Sciatic nerve (tissue), 2 donors: Measurements from ENCODE around the gene FAT1. TPM values are rescaled to one million over a fixed set of nuclear protein-coding genes. Genes with fewer than 3 reads are reported as not detected.

ENCODE experiments used
- ATAC-seq: fragments of 200-7000 bp; cut with Tn5 transposase; one replicate; pipeline ENCODE4 v1.9.1; 2020; ENCODE audit warnings: mild to moderate bottlenecking, moderate library complexity
- DNase-seq: peaks from one replicate; pipeline ENCODE4 v3.0.0-alpha.2; 2020; ENCODE audit warnings: low spot score
- intact Hi-C: fragments of 100-400 bp; cut with DNase I; formaldehyde crosslinking; loops from one replicate; pipeline ENCODE4 v1.14.2; 2022
- total RNA-seq: library from RNA; stranded (reverse); fragmentation: NEBNext Ultra II Directional; extraction: Animal tissue kit (Norgen Biotek cat#: 25700); gene quantifications from one replicate; pipeline ENCODE4 v1.2.1, GENCODE V29; 2021
- donor health status: DM: no; HTN: no; CAD: no.
- donor health status: DM: no; HTN: no; CAD: no.

Gene FAT1
- total RNA-seq, 1 donor from 2014 or later = 151 TPM

DNA sequence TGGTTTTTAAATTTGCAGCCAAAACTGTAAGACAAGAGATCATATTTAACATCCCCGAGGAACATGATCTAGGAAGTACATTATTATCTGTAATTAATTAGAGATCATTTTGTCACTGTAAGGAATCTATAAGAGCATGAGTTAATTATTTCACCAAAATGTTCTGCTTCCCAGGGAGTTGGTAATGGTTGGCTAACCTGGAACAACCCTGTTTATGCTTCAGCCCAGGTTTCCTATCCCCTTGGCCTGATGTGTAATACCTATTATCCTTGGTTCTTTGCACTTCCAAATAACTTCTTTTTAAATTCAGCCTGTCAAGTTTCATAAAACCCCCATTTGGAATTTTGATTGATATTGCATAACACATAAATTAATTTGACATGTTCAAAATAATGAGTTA, 161.9 kb downstream of the FAT1 start:
- ATAC-seq = no peak
- intact Hi-C loops = no loop called here

DNA sequence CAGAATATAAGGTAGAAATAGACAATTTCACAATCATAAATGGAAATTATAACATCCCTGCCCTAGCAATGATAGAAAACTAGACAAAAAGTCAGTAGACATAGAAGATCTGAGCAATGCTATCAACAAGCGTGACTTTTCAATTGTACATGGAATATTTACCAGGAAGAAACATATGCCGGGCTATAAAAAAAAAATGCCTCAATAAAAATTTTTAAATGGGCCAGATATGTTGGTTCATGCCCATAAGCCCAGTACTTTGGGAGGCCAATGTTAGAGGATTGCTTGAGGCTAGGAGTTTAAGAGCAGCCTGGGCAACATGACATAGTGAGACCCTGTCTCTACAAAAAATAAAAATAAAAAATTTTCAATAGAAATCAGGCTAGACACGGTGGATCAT, 163.0 kb downstream of the FAT1 start:
- ATAC-seq = no peak
- no peak for DNase-seq
- intact Hi-C loops = no loop called here

More for the DNA sequence above, 161.9 kb downstream of the FAT1 start:
- no peak for DNase-seq

DNA sequence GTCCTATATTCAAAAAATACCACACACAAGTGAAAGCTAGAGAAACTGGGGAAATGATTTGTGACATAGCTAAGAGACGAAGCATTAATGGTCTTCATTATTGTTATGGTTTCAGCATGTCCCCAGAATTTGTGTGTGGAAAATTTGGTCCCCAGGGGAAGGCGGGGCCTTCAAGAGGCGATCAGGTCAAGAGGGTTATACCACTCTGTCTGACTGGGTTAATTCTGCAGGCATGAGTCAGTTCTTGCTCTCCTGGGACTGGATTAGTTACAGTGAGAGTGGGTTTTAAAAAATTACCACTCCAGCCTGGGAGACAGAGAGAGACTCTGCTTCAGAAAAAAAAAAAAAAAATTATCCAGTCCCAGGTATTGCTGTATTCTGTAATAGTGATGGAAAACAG, 166.2 kb downstream of the FAT1 start:
- DNase-seq = no peak
- intact Hi-C loops = no loop called here
- ATAC-seq = no peak

DNA sequence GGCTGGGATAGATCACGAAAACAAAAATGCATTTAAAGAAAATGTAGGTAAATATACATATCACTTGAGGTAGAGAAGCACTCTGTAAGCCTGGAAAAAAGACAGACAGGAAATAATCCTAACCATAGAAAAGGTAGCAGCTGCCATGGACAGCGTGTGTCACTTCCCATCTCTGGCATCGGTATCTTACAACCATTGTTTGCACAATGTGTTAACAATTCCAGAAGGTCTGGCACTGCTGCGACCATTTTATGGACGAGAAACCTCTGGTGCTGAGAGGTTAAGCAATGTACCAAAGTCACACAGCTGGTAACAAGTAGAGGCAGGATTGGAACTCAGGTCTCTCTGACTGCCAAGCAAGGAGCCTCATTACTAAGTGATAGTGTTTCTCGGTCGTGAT, 166.6 kb downstream of the FAT1 start:
- intact Hi-C loops = no loop called here
- ATAC-seq (no peak), DNase-seq (no peak)

DNA sequence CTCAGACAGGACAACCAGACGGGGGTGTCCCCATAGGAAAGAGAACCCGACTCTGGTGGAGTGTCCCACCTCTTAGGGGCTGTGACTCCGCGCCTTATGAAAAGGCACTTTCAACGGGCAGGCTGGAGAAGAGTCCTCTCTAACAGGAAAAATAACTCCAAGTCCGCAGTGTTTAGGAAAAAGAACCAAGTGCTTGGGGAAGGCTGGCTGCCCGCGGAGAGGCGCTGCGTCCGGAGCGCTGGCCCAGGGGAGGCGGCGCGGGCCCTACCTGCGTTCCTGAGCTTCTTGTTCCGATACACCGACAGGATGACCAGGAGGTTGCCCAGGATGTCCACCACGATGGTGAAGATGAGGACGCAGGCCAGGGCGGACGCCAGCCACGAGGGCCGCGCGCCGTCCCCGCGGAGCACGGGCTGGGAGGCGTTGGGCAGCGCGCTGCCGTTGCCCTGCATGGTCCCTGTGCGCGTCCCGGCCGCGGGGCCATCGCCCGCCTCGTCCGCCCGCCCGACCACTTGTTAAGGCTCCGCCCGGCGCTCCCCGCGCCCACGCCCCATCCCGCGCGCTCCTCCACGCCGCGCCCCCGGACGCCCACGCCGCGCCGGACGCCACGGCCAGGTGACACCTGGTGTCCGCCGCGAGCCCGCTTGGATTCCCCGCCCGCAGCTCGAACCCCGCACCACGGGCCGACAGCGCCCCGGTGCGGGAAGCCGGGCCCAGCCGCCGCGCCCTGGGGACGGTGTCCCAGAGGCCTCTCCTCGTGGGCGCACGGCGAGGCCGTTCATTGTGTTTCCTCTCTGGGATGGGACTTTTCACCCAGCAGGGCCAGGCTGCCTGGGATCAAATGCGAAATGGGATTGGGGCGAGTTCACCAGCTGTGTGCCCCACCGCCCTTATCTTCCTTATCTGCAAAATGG, 168.5 kb downstream of the FAT1 start, which contains the start of gene MTNR1A:
TSS of gene MTNR1A (minus strand) at position 654 of the 914 bp plus-strand sequence. CDS start at position 452, 202 bp downstream.
- no peak for DNase-seq
- intact Hi-C loops = no loop called here
- ATAC-seq = no peak

DNA sequence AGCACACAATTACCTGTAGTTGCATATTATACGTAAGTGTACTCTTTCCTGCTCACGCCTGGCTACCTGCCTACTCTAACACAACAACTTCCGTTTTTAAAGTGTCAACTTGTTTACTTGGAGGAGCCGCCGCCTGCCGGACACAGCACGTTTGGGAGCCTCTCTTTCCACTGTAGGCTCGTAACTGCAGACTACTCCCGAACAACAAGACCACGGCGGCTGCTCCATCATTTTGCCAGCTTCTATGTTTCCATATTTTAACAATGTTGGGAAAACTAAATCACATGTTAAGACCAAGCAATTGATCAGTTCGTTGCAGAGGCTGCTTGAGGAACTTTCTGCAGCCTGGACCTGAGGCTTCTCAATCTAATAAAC, 169.1 kb downstream of the FAT1 start:
- no peak for DNase-seq
- no peak for ATAC-seq
- intact Hi-C loops = no loop called here

DNA sequence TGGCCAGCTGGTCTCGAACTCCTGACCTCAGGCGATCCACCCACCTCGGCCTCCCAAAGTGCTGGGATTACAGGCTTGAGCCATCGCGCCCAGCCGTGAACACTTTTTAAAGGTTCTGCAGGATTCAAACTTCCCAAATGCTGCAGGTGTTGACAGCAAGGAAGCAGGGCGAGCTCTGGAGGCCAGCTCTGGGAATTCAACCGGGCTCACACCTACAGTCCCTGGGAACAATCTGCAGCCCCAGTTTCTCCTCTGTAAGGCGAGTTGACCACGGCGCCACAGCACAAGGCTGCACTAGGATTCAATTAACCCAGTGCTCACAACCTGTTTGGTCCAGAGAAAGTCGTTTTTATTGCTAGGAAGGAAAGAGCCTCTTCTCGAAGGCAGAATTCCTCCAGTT, 169.9 kb downstream of the FAT1 start:
- ATAC-seq (no peak), DNase-seq (no peak)
- intact Hi-C loops = no loop called here

DNA sequence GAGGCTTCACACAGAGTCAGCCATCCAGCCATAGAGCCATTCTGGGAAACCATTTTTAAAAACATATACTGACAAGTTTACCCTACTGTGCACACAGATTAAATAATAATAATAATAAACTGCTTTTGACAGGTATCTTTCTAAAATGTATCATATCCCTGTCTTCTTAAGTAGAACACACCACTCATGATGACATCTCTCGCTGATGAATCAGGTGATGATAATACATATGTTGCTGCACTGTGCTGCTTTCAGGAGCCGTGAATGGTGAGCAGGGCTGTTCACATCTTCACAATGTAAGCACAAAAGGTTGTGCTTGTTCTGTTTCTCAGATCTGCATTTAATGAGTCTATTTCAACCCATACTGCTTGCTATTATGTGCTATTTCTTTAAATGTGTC, 171.8 kb downstream of the FAT1 start:
- DNase-seq (no peak), ATAC-seq (no peak)
- intact Hi-C loops = no loop called here

DNA sequence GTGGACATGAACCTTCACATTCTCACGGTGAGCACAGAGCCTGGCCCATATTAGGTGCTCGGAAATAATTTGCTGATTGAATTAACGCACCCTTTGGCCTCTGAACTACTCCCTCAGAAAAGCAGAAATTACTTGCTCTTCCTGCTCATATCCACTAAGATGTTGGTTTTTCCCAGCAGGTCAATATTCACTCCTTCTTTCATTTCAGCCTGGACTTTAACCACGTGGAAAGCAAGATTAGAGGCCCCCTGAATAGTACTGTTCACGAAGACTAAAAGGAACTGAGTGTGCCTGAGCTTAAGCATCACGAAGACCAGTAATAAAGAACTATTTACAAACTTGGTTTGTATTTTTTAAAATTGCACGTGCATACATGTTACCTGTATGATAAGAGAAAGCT, 178.2 kb downstream of the FAT1 start:
- no peak for DNase-seq
- ATAC-seq = no peak
- intact Hi-C loops = no loop called here

DNA sequence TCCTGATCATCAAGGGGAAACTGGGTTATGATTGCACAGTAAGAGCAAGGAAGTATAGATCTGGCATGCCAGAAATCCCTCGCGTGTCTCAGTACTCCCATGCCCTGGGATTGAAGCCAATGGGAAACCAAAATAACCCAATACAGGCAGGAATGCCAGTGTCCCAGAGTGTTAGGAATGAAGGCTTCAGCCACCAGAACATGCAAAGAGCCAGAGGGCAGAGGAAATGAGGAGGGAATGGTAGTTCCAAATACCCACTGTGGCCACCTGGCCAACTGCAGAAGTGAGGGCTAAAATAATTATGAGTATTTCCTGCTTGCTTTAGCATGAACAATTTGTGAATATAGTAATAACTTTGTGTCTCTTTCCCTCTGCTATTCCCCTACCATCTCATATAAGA, 180.4 kb downstream of the FAT1 start:
- ATAC-seq (no peak), DNase-seq (no peak)
- intact Hi-C loops = no loop called here

DNA sequence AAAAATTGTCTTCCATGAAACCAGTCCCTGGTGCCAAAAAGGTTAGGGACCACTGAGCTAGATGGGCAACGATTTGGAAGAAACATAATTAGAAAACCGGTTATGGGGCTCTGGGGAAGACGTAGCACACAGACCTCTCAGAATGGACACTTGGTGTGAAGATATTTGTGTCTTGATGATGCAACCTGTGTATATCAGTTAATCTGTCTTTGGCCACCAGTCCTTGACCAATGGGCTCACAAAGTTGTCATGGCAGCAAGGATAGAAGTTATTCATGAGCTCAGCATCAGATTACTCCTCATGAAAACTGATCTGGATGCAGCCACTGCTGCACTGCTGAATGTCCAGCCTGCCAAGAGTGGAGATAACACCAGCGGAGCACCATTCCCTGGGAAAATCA, 181.9 kb downstream of the FAT1 start:
- intact Hi-C loops = no loop called here
- DNase-seq = no peak
- no peak for ATAC-seq

DNA sequence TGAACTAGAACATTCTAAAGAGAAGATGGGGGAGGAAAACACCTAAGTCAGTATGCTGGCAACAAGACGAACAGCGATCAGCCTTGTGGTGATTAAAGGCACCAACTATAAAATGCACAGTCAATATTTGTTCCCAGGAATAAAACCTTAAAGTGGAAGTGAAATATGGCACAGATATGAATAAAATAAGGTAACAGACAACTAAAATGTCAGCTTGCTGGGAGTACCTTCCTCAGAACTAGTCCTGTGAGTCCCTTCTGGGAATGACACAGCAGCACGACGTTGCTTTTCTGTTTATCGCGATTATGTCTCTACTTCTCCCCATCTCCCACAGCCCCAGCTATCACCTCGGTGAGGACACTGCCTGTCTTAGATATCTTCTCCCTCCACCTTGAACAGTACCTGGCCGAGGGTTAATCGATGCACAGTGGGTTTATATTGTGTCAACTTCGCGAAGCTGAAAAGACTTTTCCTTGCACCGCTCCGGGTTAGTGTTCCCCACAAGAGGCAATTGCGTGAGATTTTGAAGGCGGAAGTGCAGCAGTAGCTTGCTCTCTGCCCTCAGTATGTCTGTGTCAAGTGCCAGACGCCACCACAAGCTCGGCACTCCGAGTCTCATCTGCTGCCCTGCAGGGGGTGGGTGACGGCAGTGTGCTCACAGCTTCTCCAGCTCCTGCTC, 185.7 kb downstream of the FAT1 start:
- ATAC-seq = no peak
- no peak for DNase-seq
- intact Hi-C loops = no loop called here

Other genes with a start within 250 kb of the FAT1 start
- gene MTNR1A, start 168.3 kb downstream of the FAT1 start, total RNA-seq = not detected